Measurements from ENCODE around the gene FGF3. TPM values are rescaled to one million over a fixed set of nuclear protein-coding genes. Genes with fewer than 3 reads are reported as not detected.

The FGF3 gene
- total RNA-seq, 2 donors from 2014 or later: not detected

GRCh38 chr11:69836401-69836800, 17.2 kb upstream of the FGF3 start:
- H3K27me3 ChIP-seq: no peaks in the 10 kb centered on the region
- H3K4me1 ChIP-seq: no peaks in the 10 kb centered on the region
- H3K27ac ChIP-seq: no peak overlapping the region
- H3K9me3 ChIP-seq: no peaks in the 10 kb centered on the region
- no peak for DNase-seq (ENCODE audit: low spot score)
- no peak overlapping the region for H3K4me3 ChIP-seq
- no peak for TF ChIP-seq CTCF (IDR thresholded peaks at IDR 0.05)
- no peaks in the 10 kb centered on the region for H3K36me3 ChIP-seq

GRCh38 chr11:69834811-69835800, 15.9 kb upstream of the FGF3 start:
- no peak for DNase-seq (ENCODE audit: low spot score)
- H3K27me3 ChIP-seq: no peaks in the 10 kb centered on the region
- no peak for TF ChIP-seq CTCF (IDR thresholded peaks at IDR 0.05)

GRCh38 chr11:69834251-69834650, 15.0 kb upstream of the FGF3 start:
- no peaks in the 10 kb centered on the region for H3K4me1 ChIP-seq
- H3K27me3 ChIP-seq: no peaks in the 10 kb centered on the region
- H3K4me3 ChIP-seq: no peak overlapping the region
- H3K27ac ChIP-seq: no peak overlapping the region
- no peaks in the 10 kb centered on the region for H3K9me3 ChIP-seq
- H3K36me3 ChIP-seq: no peaks in the 10 kb centered on the region
- TF ChIP-seq CTCF (IDR thresholded peaks at IDR 0.05): no peak
- no peak for DNase-seq (ENCODE audit: low spot score)

More at GRCh38 chr11:69834811-69835800, 15.9 kb upstream of the FGF3 start:
- Histone ChIP-seq H3K4me3 (no peak overlapping the region), H3K4me1 (no peaks in the 10 kb centered on the region), H3K36me3 (no peaks in the 10 kb centered on the region), H3K9me3 (no peaks in the 10 kb centered on the region), H3K27ac (no peak overlapping the region)

GRCh38 chr11:69832561-69833413, 13.6 kb upstream of the FGF3 start:
- Histone ChIP-seq H3K4me3 (no peak overlapping the region), H3K36me3 (no peaks in the 10 kb centered on the region), H3K4me1 (no peaks in the 10 kb centered on the region), H3K9me3 (no peaks in the 10 kb centered on the region), H3K27ac (no peak overlapping the region), H3K27me3 (no peaks in the 10 kb centered on the region)
- TF ChIP-seq CTCF (IDR thresholded peaks at IDR 0.05): no peak
- no peak for DNase-seq (ENCODE audit: low spot score)

- Histone ChIP-seq H3K4me1 (no peaks in the 10 kb centered on the region), H3K4me3 (no peak overlapping the region), H3K27ac (no peak overlapping the region), H3K9me3 (no peaks in the 10 kb centered on the region), H3K27me3 (no peaks in the 10 kb centered on the region), H3K36me3 (no peaks in the 10 kb centered on the region)
- no peak for TF ChIP-seq CTCF (IDR thresholded peaks at IDR 0.05)
- no peak for DNase-seq (ENCODE audit: low spot score)
These were observed 12.8 kb upstream of the FGF3 start for GRCh38 chr11:69831985-69832384.

Data from right atrium auricular region (tissue), 2 donors.